ENCODE data around the gene NDUFS3. TPM values are rescaled to one million over a fixed set of nuclear protein-coding genes. Genes with fewer than 3 reads are reported as not detected.
A peak's percentile ranks its signal among the peaks of the same experiment; 100 is the strongest.

NDUFS3 gene
- total and polyA plus RNA-seq, 4 donors = 65.0 to 172 (median 148) TPM

- Histone ChIP-seq H3K36me3 (ENCODE audit: control insufficient read depth, insufficient read depth, low read length) (peaks cover 78% of the 10 kb centered on the region), H3K4me3 (ENCODE audit: low read depth, low read length) (no peak overlapping the region), H3K27ac (ENCODE audit: low read depth, low read length) (no peak overlapping the region), H3K4me1 (ENCODE audit: control insufficient read depth, insufficient read depth, low read length) (peaks cover 64% of the 10 kb centered on the region), H3K27me3 (ENCODE audit: control insufficient read depth, insufficient read depth, low read length) (no peaks in the 10 kb centered on the region), H3K9me3 (ENCODE audit: control insufficient read depth, insufficient read depth, low read length) (no peaks in the 10 kb centered on the region)
- DNase-seq (ENCODE audit: low read depth in 4 of 6, low spot score in 6 of 6) = no peak
- 83% methylated on average over 13 of the region's 14 CpGs for WGBS (ENCODE audit: insufficient coverage)
Observed at GRCh38 chr11:47587723-47588326, 9.0 kb downstream of the NDUFS3 start.

- no peak for DNase-seq (ENCODE audit: low read depth in 4 of 6, low spot score in 6 of 6)
- Histone ChIP-seq H3K4me3 (ENCODE audit: low read depth, low read length) (peak overlapping the region; percentile 42), H3K9me3 (ENCODE audit: control insufficient read depth, insufficient read depth, low read length) (no peaks in the 10 kb centered on the region), H3K27ac (ENCODE audit: low read depth, low read length) (no peak overlapping the region), H3K27me3 (ENCODE audit: control insufficient read depth, insufficient read depth, low read length) (peaks cover 2% of the 10 kb centered on the region), H3K36me3 (ENCODE audit: control insufficient read depth, insufficient read depth, low read length) (peaks cover 66% of the 10 kb centered on the region), H3K4me1 (ENCODE audit: control insufficient read depth, insufficient read depth, low read length) (peaks cover 75% of the 10 kb centered on the region)
- WGBS (ENCODE audit: insufficient coverage) = 100% methylated on average over 4 of the region's 11 CpGs
Observed at GRCh38 chr11:47589118-47589517, 10.2 kb downstream of the NDUFS3 start.

GRCh38 chr11:47589584-47589976, 10.7 kb downstream of the NDUFS3 start:
- Histone ChIP-seq H3K4me1 (ENCODE audit: control insufficient read depth, insufficient read depth, low read length) (peaks cover 79% of the 10 kb centered on the region), H3K9me3 (ENCODE audit: control insufficient read depth, insufficient read depth, low read length) (no peaks in the 10 kb centered on the region), H3K36me3 (ENCODE audit: control insufficient read depth, insufficient read depth, low read length) (peaks cover 61% of the 10 kb centered on the region), H3K27ac (ENCODE audit: low read depth, low read length) (no peak overlapping the region), H3K27me3 (ENCODE audit: control insufficient read depth, insufficient read depth, low read length) (peaks cover 2% of the 10 kb centered on the region), H3K4me3 (ENCODE audit: low read depth, low read length) (peak overlapping the region; percentile 52)
- peak in 2 of 6 donors; percentile 55 to 59 for DNase-seq (ENCODE audit: low read depth in 4 of 6, low spot score in 6 of 6)
- WGBS (ENCODE audit: insufficient coverage) = 26% methylated on average over 51 of the region's 51 CpGs

- peaks cover 2% of the 10 kb centered on the region for H3K27me3 ChIP-seq (ENCODE audit: control insufficient read depth, insufficient read depth, low read length)
- H3K9me3 ChIP-seq (ENCODE audit: control insufficient read depth, insufficient read depth, low read length) = no peaks in the 10 kb centered on the region
- H3K4me1 ChIP-seq (ENCODE audit: control insufficient read depth, insufficient read depth, low read length) = peaks cover 82% of the 10 kb centered on the region
- H3K36me3 ChIP-seq (ENCODE audit: control insufficient read depth, insufficient read depth, low read length) = peaks cover 55% of the 10 kb centered on the region
- DNase-seq (ENCODE audit: low read depth in 4 of 6, low spot score in 6 of 6) = peak in 3 of 6 donors; percentile 61 to 90 (median 90)
- H3K27ac ChIP-seq (ENCODE audit: low read depth, low read length) = no peak overlapping the region
- 21% methylated on average over 117 of the region's 122 CpGs for WGBS (ENCODE audit: insufficient coverage)
- H3K4me3 ChIP-seq (ENCODE audit: low read depth, low read length) = peak overlapping the region; percentile 52
Observed at GRCh38 chr11:47589977-47590861, 11.3 kb downstream of the NDUFS3 start.

GRCh38 chr11:47591764-47592163, 12.9 kb downstream of the NDUFS3 start:
- H3K27me3 ChIP-seq (ENCODE audit: control insufficient read depth, insufficient read depth, low read length) = peaks cover 2% of the 10 kb centered on the region
- no peak overlapping the region for H3K27ac ChIP-seq (ENCODE audit: low read depth, low read length)
- WGBS (ENCODE audit: insufficient coverage) = 33% methylated on average over 7 of the region's 7 CpGs
- peaks cover 70% of the 10 kb centered on the region for H3K4me1 ChIP-seq (ENCODE audit: control insufficient read depth, insufficient read depth, low read length)
- H3K4me3 ChIP-seq (ENCODE audit: low read depth, low read length) = no peak overlapping the region
- H3K9me3 ChIP-seq (ENCODE audit: control insufficient read depth, insufficient read depth, low read length) = no peaks in the 10 kb centered on the region
- H3K36me3 ChIP-seq (ENCODE audit: control insufficient read depth, insufficient read depth, low read length) = peaks cover 39% of the 10 kb centered on the region
- no peak for DNase-seq (ENCODE audit: low read depth in 4 of 6, low spot score in 6 of 6)

- H3K9me3 ChIP-seq (ENCODE audit: control insufficient read depth, insufficient read depth, low read length) = no peaks in the 10 kb centered on the region
- no peak overlapping the region for H3K27ac ChIP-seq (ENCODE audit: low read depth, low read length)
- peaks cover 2% of the 10 kb centered on the region for H3K27me3 ChIP-seq (ENCODE audit: control insufficient read depth, insufficient read depth, low read length)
- no peak for DNase-seq (ENCODE audit: low read depth in 4 of 6, low spot score in 6 of 6)
- H3K4me1 ChIP-seq (ENCODE audit: control insufficient read depth, insufficient read depth, low read length) = peaks cover 65% of the 10 kb centered on the region
- no peak overlapping the region for H3K4me3 ChIP-seq (ENCODE audit: low read depth, low read length)
- H3K36me3 ChIP-seq (ENCODE audit: control insufficient read depth, insufficient read depth, low read length) = peaks cover 35% of the 10 kb centered on the region
- WGBS (ENCODE audit: insufficient coverage) = 56% methylated on average over 4 of the region's 4 CpGs
Observed at GRCh38 chr11:47592251-47592650, 13.4 kb downstream of the NDUFS3 start.

GRCh38 chr11:47592970-47593369, 14.1 kb downstream of the NDUFS3 start:
- DNase-seq (ENCODE audit: low read depth in 4 of 6, low spot score in 6 of 6) = no peak
- 100% methylated on average over 1 of the region's 2 CpGs for WGBS (ENCODE audit: insufficient coverage)
- Histone ChIP-seq H3K27me3 (ENCODE audit: control insufficient read depth, insufficient read depth, low read length) (peaks cover 2% of the 10 kb centered on the region), H3K4me3 (ENCODE audit: low read depth, low read length) (peak overlapping the region; percentile 55), H3K9me3 (ENCODE audit: control insufficient read depth, insufficient read depth, low read length) (no peaks in the 10 kb centered on the region), H3K27ac (ENCODE audit: low read depth, low read length) (no peak overlapping the region), H3K4me1 (ENCODE audit: control insufficient read depth, insufficient read depth, low read length) (peaks cover 58% of the 10 kb centered on the region), H3K36me3 (ENCODE audit: control insufficient read depth, insufficient read depth, low read length) (peaks cover 27% of the 10 kb centered on the region)

GRCh38 chr11:47593492-47593933, 14.6 kb downstream of the NDUFS3 start:
- 3% methylated on average over 4 of the region's 6 CpGs for WGBS (ENCODE audit: insufficient coverage)
- Histone ChIP-seq H3K27ac (ENCODE audit: low read depth, low read length) (no peak overlapping the region), H3K27me3 (ENCODE audit: control insufficient read depth, insufficient read depth, low read length) (peaks cover 2% of the 10 kb centered on the region), H3K9me3 (ENCODE audit: control insufficient read depth, insufficient read depth, low read length) (no peaks in the 10 kb centered on the region), H3K36me3 (ENCODE audit: control insufficient read depth, insufficient read depth, low read length) (peaks cover 22% of the 10 kb centered on the region), H3K4me1 (ENCODE audit: control insufficient read depth, insufficient read depth, low read length) (peaks cover 52% of the 10 kb centered on the region), H3K4me3 (ENCODE audit: low read depth, low read length) (peak overlapping the region; percentile 55)
- DNase-seq (ENCODE audit: low read depth in 4 of 6, low spot score in 6 of 6) = peak in 1 of 6 donors; percentile 35

- DNase-seq (ENCODE audit: low read depth in 4 of 6, low spot score in 6 of 6) = peak in 2 of 6 donors; percentile 66 to 89
- 1% methylated on average over 48 of the region's 48 CpGs for WGBS (ENCODE audit: insufficient coverage)
- peaks cover 15% of the 10 kb centered on the region for H3K36me3 ChIP-seq (ENCODE audit: control insufficient read depth, insufficient read depth, low read length)
- H3K4me1 ChIP-seq (ENCODE audit: control insufficient read depth, insufficient read depth, low read length) = peaks cover 46% of the 10 kb centered on the region
- no peaks in the 10 kb centered on the region for H3K9me3 ChIP-seq (ENCODE audit: control insufficient read depth, insufficient read depth, low read length)
- peaks cover 2% of the 10 kb centered on the region for H3K27me3 ChIP-seq (ENCODE audit: control insufficient read depth, insufficient read depth, low read length)
- H3K27ac ChIP-seq (ENCODE audit: low read depth, low read length) = peak within 1 kb of the TSS; percentile 13
- H3K4me3 ChIP-seq (ENCODE audit: low read depth, low read length) = peak within 1 kb of the TSS; percentile 55
Observed at GRCh38 chr11:47593934-47594855, 15.3 kb downstream of the NDUFS3 start, which contains the start of gene C1QTNF4. C1QTNF4 (minus strand) TSS chr11:47594411; CDS start chr11:47590810, 3,601 bp downstream.

Data from spinal cord (tissue), 10 donors.